ENCODE data around the gene PSMC4.

Gene PSMC4

DNA sequence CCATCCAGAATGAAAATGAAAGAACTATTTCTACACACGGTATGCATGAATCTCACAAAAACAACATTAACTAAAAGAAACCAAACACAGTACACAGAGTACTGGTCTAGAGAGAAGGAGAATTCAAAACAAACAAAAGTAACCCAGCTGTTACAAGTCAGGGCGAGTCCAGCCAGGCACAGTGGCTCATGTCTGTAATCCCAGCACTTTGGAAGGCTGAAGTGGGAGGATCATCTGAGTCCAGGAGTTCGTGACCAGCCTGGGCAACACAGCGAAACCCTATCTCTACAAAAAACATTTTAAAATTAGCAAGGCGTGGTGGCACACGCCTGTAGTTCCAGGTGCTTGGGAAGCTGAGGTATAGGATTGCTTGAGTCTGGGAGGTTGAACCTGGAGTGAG, 1.7 kb upstream of the PSMC4 start:
- TF ChIP-seq, protein P1, sequence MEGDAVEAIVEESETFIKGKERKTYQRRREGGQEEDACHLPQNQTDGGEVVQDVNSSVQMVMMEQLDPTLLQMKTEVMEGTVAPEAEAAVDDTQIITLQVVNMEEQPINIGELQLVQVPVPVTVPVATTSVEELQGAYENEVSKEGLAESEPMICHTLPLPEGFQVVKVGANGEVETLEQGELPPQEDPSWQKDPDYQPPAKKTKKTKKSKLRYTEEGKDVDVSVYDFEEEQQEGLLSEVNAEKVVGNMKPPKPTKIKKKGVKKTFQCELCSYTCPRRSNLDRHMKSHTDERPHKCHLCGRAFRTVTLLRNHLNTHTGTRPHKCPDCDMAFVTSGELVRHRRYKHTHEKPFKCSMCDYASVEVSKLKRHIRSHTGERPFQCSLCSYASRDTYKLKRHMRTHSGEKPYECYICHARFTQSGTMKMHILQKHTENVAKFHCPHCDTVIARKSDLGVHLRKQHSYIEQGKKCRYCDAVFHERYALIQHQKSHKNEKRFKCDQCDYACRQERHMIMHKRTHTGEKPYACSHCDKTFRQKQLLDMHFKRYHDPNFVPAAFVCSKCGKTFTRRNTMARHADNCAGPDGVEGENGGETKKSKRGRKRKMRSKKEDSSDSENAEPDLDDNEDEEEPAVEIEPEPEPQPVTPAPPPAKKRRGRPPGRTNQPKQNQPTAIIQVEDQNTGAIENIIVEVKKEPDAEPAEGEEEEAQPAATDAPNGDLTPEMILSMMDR (IDR thresholded peaks at IDR 0.05; ENCODE audit: low read depth, low read length, missing control alignments), result no peak

DNA sequence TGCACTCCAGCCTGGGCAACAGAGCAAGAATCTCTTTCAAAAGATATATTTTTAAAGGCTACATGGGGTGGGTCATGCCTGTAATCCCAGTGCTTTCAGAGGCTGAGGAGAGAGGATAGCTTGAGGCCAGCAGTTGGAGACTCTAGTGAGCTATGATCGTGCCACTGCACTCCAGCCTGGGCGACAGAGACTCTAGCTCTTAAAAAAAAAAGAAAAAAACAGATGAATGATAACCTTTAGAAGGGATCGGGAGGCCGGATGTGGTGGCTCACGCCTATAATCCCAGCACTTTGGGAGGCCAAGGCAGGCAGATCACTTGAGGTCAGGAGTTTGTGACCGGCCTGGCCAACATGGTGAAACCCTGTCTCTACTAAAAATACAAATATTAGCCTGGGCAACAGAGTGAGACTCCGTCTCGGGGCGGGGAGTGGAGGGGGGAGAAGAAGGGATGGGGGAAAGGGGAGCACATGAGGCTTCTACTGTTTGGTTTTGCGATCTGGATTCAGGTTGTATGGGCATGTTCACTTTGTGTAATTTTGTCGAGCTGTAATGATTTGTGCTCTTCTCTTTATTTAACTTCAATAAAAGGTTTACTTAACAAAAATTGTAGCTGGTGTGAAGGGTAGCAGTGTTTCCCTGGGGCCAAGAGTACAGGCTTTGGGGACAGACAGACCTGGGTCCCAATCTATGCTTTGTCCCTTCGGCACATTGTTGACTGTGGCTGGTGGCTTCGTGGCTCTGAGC, 1.1 kb upstream of the PSMC4 start:
- no peak for DNase-seq (ENCODE audit: low read depth)
- peak overlapping the region; percentile 89 for H3K4me3 ChIP-seq (ENCODE audit: low read depth, low read length)
- TF ChIP-seq, protein P1 (IDR thresholded peaks at IDR 0.05; ENCODE audit: low read depth, low read length, missing control alignments), result no peak

More for the DNA sequence above, 1.7 kb upstream of the PSMC4 start:
- no peak for DNase-seq (ENCODE audit: low read depth)
- H3K4me3 ChIP-seq (ENCODE audit: low read depth, low read length), result peak overlapping the region; percentile 11; the same call in 1 of the 2 replicates

DNA sequence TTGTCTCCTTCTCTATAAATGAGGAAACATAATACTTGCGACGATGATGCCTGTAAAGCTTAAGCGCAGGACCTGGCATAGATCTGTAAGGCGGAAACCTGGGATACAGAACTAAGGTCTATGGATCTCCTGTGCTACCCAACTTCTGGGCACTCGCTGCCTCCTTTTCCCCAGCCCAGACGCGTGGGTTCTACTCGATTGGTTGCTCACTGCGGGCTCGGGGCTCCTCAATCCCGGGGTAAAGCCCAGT, 615 bp upstream of the PSMC4 start:
- peak overlapping the region; percentile 89 for H3K4me3 ChIP-seq (ENCODE audit: low read depth, low read length)
- TF ChIP-seq, protein P1 (IDR thresholded peaks at IDR 0.05; ENCODE audit: low read depth, low read length, missing control alignments), result no peak
- no peak for DNase-seq (ENCODE audit: low read depth)

DNA sequence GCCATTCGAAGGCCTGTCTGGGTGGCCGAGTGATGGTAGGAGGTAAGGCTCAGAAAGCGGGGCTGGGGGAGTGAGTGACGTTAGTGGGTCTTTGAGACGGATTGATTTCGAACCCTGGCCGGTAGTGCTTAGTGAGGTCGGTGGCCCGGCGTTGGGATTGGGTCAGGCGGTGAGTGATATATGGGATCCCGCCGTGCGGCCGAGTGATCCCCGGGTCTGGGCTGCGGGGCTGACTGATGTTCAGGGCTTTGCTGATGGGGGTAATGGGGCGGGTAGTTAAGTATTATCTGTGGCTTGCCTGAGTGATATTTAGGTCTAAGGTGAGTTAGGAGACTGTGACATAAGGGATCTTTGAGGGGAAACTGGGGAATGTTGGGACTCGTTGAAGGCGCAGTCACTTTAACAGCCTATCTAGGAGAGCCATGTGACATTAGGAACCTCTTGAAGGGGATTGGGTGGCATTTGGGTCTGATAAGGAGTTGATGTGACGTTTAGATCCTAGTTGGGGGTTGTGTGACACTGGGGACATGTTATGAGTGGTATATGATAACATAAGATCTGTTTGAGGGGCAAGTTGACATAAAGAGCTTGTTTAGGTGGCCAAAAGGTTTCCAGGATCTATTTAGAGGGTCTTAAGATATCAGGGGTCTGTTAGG, 543 bp downstream of the PSMC4 start:
- TF ChIP-seq, protein P1 (IDR thresholded peaks at IDR 0.05; ENCODE audit: low read depth, low read length, missing control alignments), result no peak
- DNase-seq (ENCODE audit: low read depth), result no peak
- peak overlapping the region; percentile 89 for H3K4me3 ChIP-seq (ENCODE audit: low read depth, low read length)

DNA sequence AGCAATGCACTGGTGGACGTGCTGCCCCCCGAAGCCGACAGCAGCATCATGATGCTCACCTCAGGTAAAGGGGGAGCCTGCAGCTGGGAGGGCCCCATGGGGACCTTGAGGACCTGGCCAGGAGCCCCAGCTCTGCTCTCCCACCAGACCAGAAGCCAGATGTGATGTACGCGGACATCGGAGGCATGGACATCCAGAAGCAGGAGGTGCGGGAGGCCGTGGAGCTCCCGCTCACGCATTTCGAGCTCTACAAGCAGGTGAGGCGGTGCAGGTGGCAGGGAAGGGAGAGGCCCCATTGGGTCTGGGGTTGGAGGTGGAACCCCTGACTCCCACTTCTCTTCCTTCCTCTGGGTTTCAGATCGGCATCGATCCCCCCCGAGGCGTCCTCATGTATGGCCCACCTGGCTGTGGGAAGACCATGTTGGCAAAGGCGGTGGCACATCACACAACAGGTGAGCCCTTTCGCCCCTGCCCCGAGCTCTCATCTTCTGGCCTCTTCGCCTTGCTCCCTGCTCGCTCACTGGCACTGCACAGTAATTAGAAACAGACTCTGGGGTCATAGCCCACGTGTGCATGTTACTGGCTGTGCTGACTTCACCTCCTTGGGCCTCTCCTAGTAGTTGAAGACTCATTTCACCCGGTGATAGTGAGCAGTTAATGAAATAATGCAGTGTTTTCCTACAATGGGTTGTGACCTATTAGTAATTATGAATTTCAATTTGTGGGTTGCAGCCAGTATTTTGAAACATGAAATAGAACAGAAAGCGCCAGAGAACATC, 3.6 kb downstream of the PSMC4 start:
- TF ChIP-seq, protein P1 (IDR thresholded peaks at IDR 0.05; ENCODE audit: low read depth, low read length, missing control alignments), result no peak
- no peak overlapping the region for H3K4me3 ChIP-seq (ENCODE audit: low read depth, low read length)
- no peak for DNase-seq (ENCODE audit: low read depth)

DNA sequence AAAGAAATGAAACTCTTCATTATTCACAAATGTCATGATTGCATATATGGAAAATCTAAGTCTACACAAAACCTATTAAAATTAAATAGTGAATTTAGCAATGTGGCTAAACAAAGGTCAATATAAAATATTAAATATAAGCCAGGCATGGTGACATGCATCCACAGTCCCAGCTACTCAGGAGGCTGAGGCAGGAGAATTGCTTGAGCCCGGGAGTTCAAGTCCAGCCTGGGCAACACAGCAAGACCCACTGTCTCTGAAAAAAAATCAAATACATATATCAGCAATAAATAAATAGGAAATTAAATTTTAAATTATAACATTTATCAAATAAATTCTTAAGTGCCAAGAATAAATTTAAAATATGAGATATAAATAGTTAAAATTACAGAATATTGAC, 11.9 kb downstream of the PSMC4 start:
- TF ChIP-seq, protein P1 (IDR thresholded peaks at IDR 0.05; ENCODE audit: low read depth, low read length, missing control alignments), result no peak
- no peak for DNase-seq (ENCODE audit: low read depth)

More for the DNA sequence above, 11.9 kb downstream of the PSMC4 start:
- no peak overlapping the region for H3K4me3 ChIP-seq (ENCODE audit: low read depth, low read length)

Measured in GM12864 (cell line).